Neural progenitor cell (in vitro differentiated cells): Measurements from ENCODE around the gene RHOC.

Experiments
- EZH2 ChIP-seq: fragments of 200-600 bp; sonication (generic); IDR thresholded peaks from 2 replicates; pipeline ENCODE4 v1.6.1; 2017; ENCODE audit warnings: antibody characterized with exemption, mild to moderate bottlenecking, moderate library complexity
- EZH2phosphoT487 ChIP-seq: fragments of 200-600 bp; sonication (generic); IDR thresholded peaks from 2 replicates; pipeline ENCODE4 v1.6.1; 2017; ENCODE audit warnings: antibody characterized with exemption
- TF ChIP-seq, protein P1 (sequence below): fragments of 200-600 bp; sonication (generic); IDR thresholded peaks from 2 replicates; pipeline ENCODE4 v1.5.1; 2017; ENCODE audit warnings: antibody characterized with exemption, mild to moderate bottlenecking

DNA sequence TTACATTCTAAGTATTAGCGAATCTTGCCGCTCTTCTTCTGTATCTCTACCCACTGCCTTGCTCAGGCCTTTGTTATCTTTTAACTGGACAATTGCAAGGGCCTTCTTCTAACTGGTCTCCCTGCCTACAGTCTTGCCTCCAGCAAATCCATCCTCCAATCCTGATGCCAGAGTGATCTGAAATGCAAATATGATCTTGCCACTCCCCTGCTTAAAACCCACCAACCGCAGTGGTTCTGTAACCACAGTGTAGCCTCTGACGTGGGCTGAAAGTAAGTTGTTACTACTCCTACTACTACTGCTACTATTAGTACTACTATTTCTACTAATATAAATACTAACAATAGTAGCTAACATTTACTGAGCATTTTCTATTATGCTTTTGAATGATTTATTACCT, 20.1 kb downstream of the RHOC start:
- TF ChIP-seq, protein P1, sequence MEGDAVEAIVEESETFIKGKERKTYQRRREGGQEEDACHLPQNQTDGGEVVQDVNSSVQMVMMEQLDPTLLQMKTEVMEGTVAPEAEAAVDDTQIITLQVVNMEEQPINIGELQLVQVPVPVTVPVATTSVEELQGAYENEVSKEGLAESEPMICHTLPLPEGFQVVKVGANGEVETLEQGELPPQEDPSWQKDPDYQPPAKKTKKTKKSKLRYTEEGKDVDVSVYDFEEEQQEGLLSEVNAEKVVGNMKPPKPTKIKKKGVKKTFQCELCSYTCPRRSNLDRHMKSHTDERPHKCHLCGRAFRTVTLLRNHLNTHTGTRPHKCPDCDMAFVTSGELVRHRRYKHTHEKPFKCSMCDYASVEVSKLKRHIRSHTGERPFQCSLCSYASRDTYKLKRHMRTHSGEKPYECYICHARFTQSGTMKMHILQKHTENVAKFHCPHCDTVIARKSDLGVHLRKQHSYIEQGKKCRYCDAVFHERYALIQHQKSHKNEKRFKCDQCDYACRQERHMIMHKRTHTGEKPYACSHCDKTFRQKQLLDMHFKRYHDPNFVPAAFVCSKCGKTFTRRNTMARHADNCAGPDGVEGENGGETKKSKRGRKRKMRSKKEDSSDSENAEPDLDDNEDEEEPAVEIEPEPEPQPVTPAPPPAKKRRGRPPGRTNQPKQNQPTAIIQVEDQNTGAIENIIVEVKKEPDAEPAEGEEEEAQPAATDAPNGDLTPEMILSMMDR, result no peak
- TF ChIP-seq EZH2, result no peak
- no peak for TF ChIP-seq EZH2phosphoT487
